Common myeloid progenitor, CD34-positive (primary cell): ENCODE data around the gene CIB4.
"Not testable (repeated sequence)": the region's sequence is repeated elsewhere in the genome, so short reads cannot be mapped to it uniquely, and the experiment has no call there.

Experiments used
- CTCF ChIA-PET: fragments of 350-600 bp; sonication (Branson Sonifier 250); formaldehyde crosslinking; loops from one replicate; lab custom pipeline; 2021; ENCODE audit warnings: antibody characterized with exemption; lab: Charles Lee
- POLR2A ChIA-PET: fragments of 350-600 bp; sonication (Branson Sonifier 250); formaldehyde crosslinking; loops from one replicate; lab custom pipeline; 2021; ENCODE audit warnings: antibody characterized with exemption; lab: Charles Lee
- DNase-seq, 3 donors: peaks; one replicate each; pipeline versions ENCODE4 v3.0.0 to v3.0.0-alpha.2; 2013
- H3K27ac ChIP-seq, 2 experiments: 1 replicate in 1 of 2; 2 replicates in 1 of 2; pipeline ENCODE4 v1.7.0; 2013; ENCODE audit warnings: inconsistent platforms in 2 of 2, low read length in 2 of 2, mild to moderate bottlenecking in 2 of 2, low read depth in 1 of 2, moderate library complexity in 1 of 2; ENCODE audit not compliant: severe bottlenecking in 2 of 2, insufficient read depth in 1 of 2, poor library complexity in 1 of 2
- H3K27me3 ChIP-seq, 5 experiments: replicated peaks in 2 of 5; 1 replicate in 3 of 5; 2 replicates in 2 of 5; pipeline versions ENCODE4 v1.6.1 to v1.7.0; 2013; ENCODE audit warnings: low read length in 4 of 5, mild to moderate bottlenecking in 2 of 5, moderate library complexity in 2 of 5, inconsistent platforms in 1 of 5; ENCODE audit not compliant: insufficient read depth in 5 of 5, control insufficient read depth in 4 of 5
- H3K36me3 ChIP-seq, 4 experiments: 1 replicate in 2 of 4; 2 replicates in 2 of 4; pipeline versions ENCODE4 v1.6.1 to v1.7.0; 2013; ENCODE audit warnings: low read length in 3 of 4, control low read depth in 1 of 4, mild to moderate bottlenecking in 1 of 4; ENCODE audit not compliant: control insufficient read depth in 4 of 4, insufficient read depth in 4 of 4
- H3K4me1 ChIP-seq, 4 experiments: 1 replicate in 3 of 4; 2 replicates in 1 of 4; pipeline versions ENCODE4 v1.6.1 to v1.7.1; 2013; ENCODE audit warnings: low read length in 3 of 4, mild to moderate bottlenecking in 3 of 4, control low read depth in 1 of 4, inconsistent platforms in 1 of 4, moderate library complexity in 1 of 4; ENCODE audit not compliant: control insufficient read depth in 4 of 4, insufficient read depth in 4 of 4; ENCODE audit errors: control extremely low read depth in 1 of 4
- H3K4me3 ChIP-seq, 7 experiments: 1 replicate in 4 of 7; 2 replicates in 3 of 7; pipeline versions ENCODE4 v1.5.1 to v1.7.0; 2013; ENCODE audit warnings: mild to moderate bottlenecking in 7 of 7, low read length in 6 of 7, moderate library complexity in 6 of 7, inconsistent platforms in 2 of 7, low read depth in 2 of 7, control low read depth in 1 of 7; ENCODE audit not compliant: insufficient read depth in 4 of 7, control insufficient read depth in 1 of 7; ENCODE audit errors: extremely low read depth in 1 of 7
- H3K9me3 ChIP-seq, 5 experiments: 1 replicate in 4 of 5; 2 replicates in 1 of 5; pipeline versions ENCODE4 v1.6.1 to v1.7.1; 2013; ENCODE audit warnings: low read length in 4 of 5, mild to moderate bottlenecking in 2 of 5, inconsistent platforms in 1 of 5, low read depth in 1 of 5, moderate library complexity in 1 of 5; ENCODE audit not compliant: control insufficient read depth in 4 of 5, insufficient read depth in 2 of 5; ENCODE audit errors: control extremely low read depth in 1 of 5
- WGBS: methylation state at CpG from one replicate; pipeline ENCODE4 v1.1.5; 2013; ENCODE audit not compliant: insufficient coverage; 5-methylcytosine and 5-hydroxymethylcytosine counted together

The CIB4 gene

GRCh38 chr2:26668856-26669750 is 27.9 kb upstream of the CIB4 start:
- no peaks in the 10 kb centered on the region for H3K36me3 ChIP-seq
- CTCF ChIA-PET, result no interaction called here
- peaks cover 0 to 46% (median 11%) of the 10 kb centered on the region in 5 experiments for H3K27me3 ChIP-seq
- H3K4me1 ChIP-seq, result no peaks in the 10 kb centered on the region
- 61% methylated on average over 6 of the region's 8 CpGs for WGBS
- no peak overlapping the region for H3K27ac ChIP-seq
- no peak overlapping the region for H3K4me3 ChIP-seq
- DNase-seq, result no peak
- peaks cover 0 to 8% (median 0%) of the 10 kb centered on the region in 5 experiments for H3K9me3 ChIP-seq
- POLR2A ChIA-PET, result no interaction called here

GRCh38 chr2:26668041-26668440 is 26.9 kb upstream of the CIB4 start:
- Histone ChIP-seq H3K36me3 (no peaks in the 10 kb centered on the region), H3K4me1 (no peaks in the 10 kb centered on the region), H3K27me3 (peaks cover 0 to 44% (median 10%) of the 10 kb centered on the region in 5 experiments), H3K27ac (no peak overlapping the region), H3K4me3 (no peak overlapping the region), H3K9me3 (peaks cover 0 to 8% (median 0%) of the 10 kb centered on the region in 5 experiments)
- no peak for DNase-seq
- WGBS, result 100% methylated on average over 1 of the region's 4 CpGs
- ChIA-PET POLR2A (no interaction called here), CTCF (no interaction called here)

- H3K4me1 ChIP-seq, result no peaks in the 10 kb centered on the region
- no peak for DNase-seq
- H3K36me3 ChIP-seq, result no peaks in the 10 kb centered on the region
- peaks cover 0 to 32% (median 7%) of the 10 kb centered on the region in 5 experiments for H3K27me3 ChIP-seq
- ChIA-PET CTCF (no interaction called here), POLR2A (no interaction called here)
- no peak overlapping the region for H3K4me3 ChIP-seq
- H3K9me3 ChIP-seq, result peaks cover 0 to 8% (median 0%) of the 10 kb centered on the region in 5 experiments
- WGBS, result 92% methylated on average over 1 of the region's 2 CpGs
- H3K27ac ChIP-seq, result no peak overlapping the region
Measured at GRCh38 chr2:26666671-26667070, 25.5 kb upstream of the CIB4 start.

GRCh38 chr2:26665296-26665695 is 24.1 kb upstream of the CIB4 start:
- POLR2A ChIA-PET, H3K4me1 ChIP-seq, CTCF ChIA-PET, H3K36me3 ChIP-seq, H3K4me3 ChIP-seq, H3K27ac ChIP-seq, DNase-seq: not testable (repeated sequence)
- 92% methylated on average over 8 of the region's 21 CpGs for WGBS
- H3K9me3 ChIP-seq, result peaks cover 0 to 14% (median 5%) of the 10 kb centered on the region in 5 experiments
- H3K27me3 ChIP-seq, result peaks cover 0 to 20% (median 3%) of the 10 kb centered on the region in 5 experiments

GRCh38 chr2:26660363-26660962 is 19.3 kb upstream of the CIB4 start:
- no peak overlapping the region for H3K27ac ChIP-seq
- 100% methylated on average over 1 of the region's 1 CpG for WGBS
- H3K4me1 ChIP-seq, result no peaks in the 10 kb centered on the region
- ChIA-PET POLR2A (interaction anchor here (0.6 kb wide), 1 partner anchor 17 kb away, joined by 5 read pairs; no protein-coding TSS in a partner anchor), CTCF (no interaction called here)
- peaks cover 0 to 3% (median 0%) of the 10 kb centered on the region in 5 experiments for H3K27me3 ChIP-seq
- H3K4me3 ChIP-seq, result no peak overlapping the region
- H3K9me3 ChIP-seq, result peaks cover 2 to 20% (median 5%) of the 10 kb centered on the region in 5 experiments
- DNase-seq, result no peak
- H3K36me3 ChIP-seq, result no peaks in the 10 kb centered on the region

GRCh38 chr2:26658691-26659346 is 17.7 kb upstream of the CIB4 start:
- POLR2A ChIA-PET, result no interaction called here

More at GRCh38 chr2:26658691-26659346, 17.7 kb upstream of the CIB4 start:
- Histone ChIP-seq H3K4me3 (no peak overlapping the region), H3K27me3 (peaks cover 0 to 3% (median 0%) of the 10 kb centered on the region in 5 experiments), H3K9me3 (peaks cover 2 to 20% (median 5%) of the 10 kb centered on the region in 5 experiments), H3K27ac (no peak overlapping the region), H3K36me3 (no peaks in the 10 kb centered on the region), H3K4me1 (no peaks in the 10 kb centered on the region)
- CTCF ChIA-PET, result no interaction called here
- DNase-seq, result no peak
- 86% methylated on average over 6 of the region's 6 CpGs for WGBS
